Activated naive CD4-positive, alpha-beta T cell treated with anti-CD3 and anti-CD28 coated beads, Interleukin-2, amount 10 ng/mL, durations not matched to agents 7 days and 5 days (primary cell): Measurements from ENCODE around the gene FGD4.

Experiments used
- CTCF ChIA-PET: fragments of 350-600 bp; sonication (Branson Sonifier 250); formaldehyde crosslinking; loops from one replicate; lab custom pipeline; 2021; ENCODE audit warnings: antibody characterized with exemption; lab: Charles Lee
- DNase-seq: peaks from one replicate; pipeline ENCODE4 v3.0.0-alpha.2; 2020
- H3K27ac Mint-ChIP-seq: one replicate; pipeline ENCODE4 v1.8.0; 2021; ENCODE audit warnings: mild to moderate bottlenecking, moderate library complexity, mixed read lengths
- H3K27me3 Mint-ChIP-seq: one replicate; pipeline ENCODE4 v1.8.0; 2021; ENCODE audit warnings: mild to moderate bottlenecking, mixed read lengths
- H3K36me3 Mint-ChIP-seq: one replicate; pipeline ENCODE4 v1.8.0; 2021; ENCODE audit warnings: mixed read lengths
- H3K4me1 Mint-ChIP-seq: one replicate; pipeline ENCODE4 v1.8.0; 2021; ENCODE audit warnings: mixed read lengths
- H3K4me3 Mint-ChIP-seq: one replicate; pipeline ENCODE4 v1.8.0; 2021; ENCODE audit warnings: mild to moderate bottlenecking, moderate library complexity, mixed read lengths
- H3K9me3 Mint-ChIP-seq: one replicate; pipeline ENCODE4 v1.8.0; 2021; ENCODE audit warnings: mixed read lengths

The FGD4 gene

DNA sequence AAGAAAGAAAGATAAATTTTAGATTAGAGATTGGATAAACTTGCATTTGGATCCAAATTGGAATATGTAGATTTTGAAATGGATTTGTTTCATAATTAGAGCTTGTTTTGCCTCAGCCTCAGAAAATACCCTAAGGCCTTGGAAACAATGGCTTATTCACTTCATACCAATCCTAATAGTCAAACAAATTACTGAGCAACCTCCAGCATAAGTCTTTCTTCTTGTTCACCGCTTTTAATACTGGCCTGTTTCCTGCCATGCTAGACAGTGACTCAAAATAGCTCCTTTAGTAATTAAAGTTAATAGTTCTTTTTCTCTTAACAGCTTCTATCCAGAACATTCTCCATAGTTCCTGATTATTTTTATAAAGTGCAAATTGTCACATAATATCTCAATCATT lies 168.9 kb downstream of the FGD4 start:
- no peaks in the 10 kb centered on the region for H3K36me3 Mint-ChIP-seq
- no peaks in the 10 kb centered on the region for H3K9me3 Mint-ChIP-seq
- CTCF ChIA-PET = no interaction called here
- H3K4me3 Mint-ChIP-seq = no peak overlapping the region
- no peak overlapping the region for H3K27ac Mint-ChIP-seq
- H3K4me1 Mint-ChIP-seq = no peaks in the 10 kb centered on the region
- no peak for DNase-seq
- peaks cover 4% of the 10 kb centered on the region for H3K27me3 Mint-ChIP-seq

DNA sequence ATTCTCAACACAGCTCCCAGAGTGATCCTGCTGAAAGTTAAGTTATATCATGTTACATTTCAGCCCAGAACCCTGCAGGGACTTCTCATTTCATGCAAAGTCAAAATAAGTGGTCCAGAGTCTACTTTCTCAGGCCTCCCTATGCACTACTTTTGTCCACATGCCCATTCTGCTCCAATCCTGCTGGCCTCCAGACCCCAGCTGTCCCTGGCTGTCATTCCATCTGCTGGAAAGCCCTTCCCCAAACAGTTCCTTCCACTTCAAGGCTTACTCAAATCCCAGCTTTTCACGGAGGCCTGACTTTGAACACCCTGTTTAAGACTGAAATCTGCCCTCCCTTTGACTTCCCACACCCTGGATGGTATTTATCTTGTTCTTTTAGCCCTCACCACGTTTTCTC lies 169.9 kb downstream of the FGD4 start:
- Mint-ChIP-seq H3K27ac (no peak overlapping the region), H3K4me3 (no peak overlapping the region), H3K4me1 (no peaks in the 10 kb centered on the region), H3K27me3 (peaks cover 6% of the 10 kb centered on the region), H3K9me3 (no peaks in the 10 kb centered on the region), H3K36me3 (no peaks in the 10 kb centered on the region)
- CTCF ChIA-PET = no interaction called here
- DNase-seq = no peak

DNA sequence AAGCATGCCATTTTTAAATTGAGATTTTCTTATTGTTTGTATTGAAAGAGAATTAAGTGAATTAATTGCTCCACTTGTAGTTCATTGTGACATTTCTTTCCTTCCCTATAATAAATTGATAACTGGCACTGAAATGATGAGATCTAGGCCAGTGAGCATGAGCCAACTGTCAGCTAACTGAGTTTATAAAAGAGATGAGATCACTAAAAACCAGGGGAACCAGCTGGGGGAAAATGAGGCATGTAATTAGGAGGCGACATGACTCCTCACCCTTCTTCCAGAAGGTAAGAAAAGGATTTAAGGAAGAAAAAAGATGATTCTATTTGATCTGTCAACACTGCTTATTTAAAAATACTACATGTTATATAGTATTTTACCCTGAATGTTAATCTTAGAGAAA lies 175.2 kb downstream of the FGD4 start:
- H3K4me1 Mint-ChIP-seq = no peaks in the 10 kb centered on the region
- CTCF ChIA-PET = no interaction called here

DNA sequence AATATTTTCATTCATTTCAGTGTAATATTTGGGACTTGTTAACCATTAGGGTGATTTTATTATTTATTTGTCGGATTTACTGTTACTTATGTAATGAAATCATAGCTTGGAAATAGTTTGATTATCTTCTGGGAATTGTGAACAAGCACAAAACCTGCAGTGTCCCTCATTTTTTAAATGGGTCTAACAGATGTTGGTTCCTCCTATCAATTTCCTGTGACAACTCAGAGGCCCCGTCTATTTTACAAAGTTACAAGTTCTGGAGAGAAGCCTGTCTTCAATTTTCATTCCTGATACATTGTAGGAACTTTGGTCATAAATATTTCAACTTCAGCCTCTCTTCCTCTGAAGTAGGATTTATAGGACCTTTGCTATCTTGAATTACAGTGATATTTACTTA lies 178.0 kb downstream of the FGD4 start:
- H3K27ac Mint-ChIP-seq = no peak overlapping the region
- peaks cover 11% of the 10 kb centered on the region for H3K27me3 Mint-ChIP-seq
- H3K9me3 Mint-ChIP-seq = peaks cover 6% of the 10 kb centered on the region
- no peak for DNase-seq
- H3K4me1 Mint-ChIP-seq = peaks cover 3% of the 10 kb centered on the region
- CTCF ChIA-PET = no interaction called here
- H3K36me3 Mint-ChIP-seq = no peaks in the 10 kb centered on the region
- no peak overlapping the region for H3K4me3 Mint-ChIP-seq

More for the DNA sequence above, 175.2 kb downstream of the FGD4 start:
- H3K9me3 Mint-ChIP-seq = peaks cover 6% of the 10 kb centered on the region
- DNase-seq = no peak
- peaks cover 11% of the 10 kb centered on the region for H3K27me3 Mint-ChIP-seq
- H3K4me3 Mint-ChIP-seq = no peak overlapping the region
- no peak overlapping the region for H3K27ac Mint-ChIP-seq
- H3K36me3 Mint-ChIP-seq = no peaks in the 10 kb centered on the region

DNA sequence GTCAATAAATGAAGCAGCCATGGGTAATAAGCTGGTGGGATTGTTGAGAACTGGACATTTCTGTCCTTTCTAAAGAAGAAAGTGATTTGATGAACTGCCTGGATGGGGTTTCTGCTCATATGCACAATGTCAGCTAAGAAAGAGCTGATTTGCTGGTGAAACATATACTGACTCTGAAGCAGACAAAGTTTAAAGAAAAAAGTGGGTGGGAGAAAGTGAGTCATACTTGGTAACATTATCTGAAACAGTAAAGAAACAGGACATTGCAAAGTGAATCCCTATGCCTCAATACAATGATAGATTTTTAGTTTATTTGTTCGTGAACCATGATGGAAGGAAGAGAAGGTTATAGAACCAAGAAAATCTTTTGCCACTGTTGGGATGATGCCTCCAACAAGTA lies 184.2 kb downstream of the FGD4 start:
- no peaks in the 10 kb centered on the region for H3K27me3 Mint-ChIP-seq
- CTCF ChIA-PET = interaction anchor here (1.4 to 2.3 kb wide), 2 partner anchors 74 to 127 kb away, joined by 4 to 7 read pairs; no protein-coding TSS in a partner anchor
- DNase-seq = no peak
- no peak overlapping the region for H3K27ac Mint-ChIP-seq
- no peak overlapping the region for H3K4me3 Mint-ChIP-seq
- peaks cover 12% of the 10 kb centered on the region for H3K36me3 Mint-ChIP-seq
- peaks cover 27% of the 10 kb centered on the region for H3K4me1 Mint-ChIP-seq
- H3K9me3 Mint-ChIP-seq = peaks cover 4% of the 10 kb centered on the region

DNA sequence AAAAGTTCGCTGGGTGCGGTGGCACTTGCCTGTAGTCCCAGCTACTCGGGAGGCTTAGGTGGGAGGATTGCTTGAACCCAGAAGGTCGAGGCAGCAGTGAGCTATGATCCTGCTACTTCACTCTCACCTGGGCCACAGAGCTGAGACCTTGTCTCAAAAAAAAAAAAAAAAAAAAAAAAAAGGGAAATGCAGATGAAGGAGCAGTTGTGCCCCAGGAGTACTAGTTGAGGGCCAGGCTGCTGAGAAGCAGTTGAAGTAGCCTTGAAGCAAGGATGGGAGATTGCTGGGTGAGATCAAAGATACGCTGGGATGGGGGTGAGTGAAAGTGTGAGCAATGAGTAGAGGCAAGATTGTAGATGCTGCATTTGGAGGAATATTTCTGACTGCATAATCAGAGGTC lies 186.3 kb downstream of the FGD4 start:
- H3K27ac Mint-ChIP-seq = no peak overlapping the region
- peaks cover 4% of the 10 kb centered on the region for H3K9me3 Mint-ChIP-seq
- peaks cover 12% of the 10 kb centered on the region for H3K36me3 Mint-ChIP-seq
- peaks cover 46% of the 10 kb centered on the region for H3K4me1 Mint-ChIP-seq
- H3K27me3 Mint-ChIP-seq = no peaks in the 10 kb centered on the region
- H3K4me3 Mint-ChIP-seq = no peak overlapping the region
- CTCF ChIA-PET = no interaction called here
- no peak for DNase-seq

DNA sequence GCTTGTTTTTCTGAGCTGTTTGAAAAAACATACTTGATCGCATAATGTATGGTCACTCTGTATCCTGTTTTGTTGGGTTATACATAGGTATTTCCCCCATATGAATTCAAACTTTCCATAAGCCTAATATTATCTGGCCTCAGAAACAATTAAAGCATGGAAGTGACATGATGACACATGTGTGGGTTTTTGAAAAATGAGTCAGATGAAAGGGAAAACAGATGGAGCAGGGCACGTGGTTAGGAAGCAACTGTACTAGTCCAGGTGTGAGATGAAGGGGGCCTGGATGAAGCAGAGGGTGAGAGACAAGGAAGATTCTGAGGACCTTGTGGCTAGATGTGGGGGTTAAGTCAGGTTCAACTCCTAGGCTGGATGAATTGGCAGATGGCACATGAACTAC lies 187.0 kb downstream of the FGD4 start:
- Mint-ChIP-seq H3K36me3 (peaks cover 12% of the 10 kb centered on the region), H3K9me3 (peaks cover 4% of the 10 kb centered on the region), H3K27ac (no peak overlapping the region), H3K4me3 (no peak overlapping the region), H3K4me1 (peaks cover 51% of the 10 kb centered on the region), H3K27me3 (no peaks in the 10 kb centered on the region)
- DNase-seq = no peak
- CTCF ChIA-PET = no interaction called here

DNA sequence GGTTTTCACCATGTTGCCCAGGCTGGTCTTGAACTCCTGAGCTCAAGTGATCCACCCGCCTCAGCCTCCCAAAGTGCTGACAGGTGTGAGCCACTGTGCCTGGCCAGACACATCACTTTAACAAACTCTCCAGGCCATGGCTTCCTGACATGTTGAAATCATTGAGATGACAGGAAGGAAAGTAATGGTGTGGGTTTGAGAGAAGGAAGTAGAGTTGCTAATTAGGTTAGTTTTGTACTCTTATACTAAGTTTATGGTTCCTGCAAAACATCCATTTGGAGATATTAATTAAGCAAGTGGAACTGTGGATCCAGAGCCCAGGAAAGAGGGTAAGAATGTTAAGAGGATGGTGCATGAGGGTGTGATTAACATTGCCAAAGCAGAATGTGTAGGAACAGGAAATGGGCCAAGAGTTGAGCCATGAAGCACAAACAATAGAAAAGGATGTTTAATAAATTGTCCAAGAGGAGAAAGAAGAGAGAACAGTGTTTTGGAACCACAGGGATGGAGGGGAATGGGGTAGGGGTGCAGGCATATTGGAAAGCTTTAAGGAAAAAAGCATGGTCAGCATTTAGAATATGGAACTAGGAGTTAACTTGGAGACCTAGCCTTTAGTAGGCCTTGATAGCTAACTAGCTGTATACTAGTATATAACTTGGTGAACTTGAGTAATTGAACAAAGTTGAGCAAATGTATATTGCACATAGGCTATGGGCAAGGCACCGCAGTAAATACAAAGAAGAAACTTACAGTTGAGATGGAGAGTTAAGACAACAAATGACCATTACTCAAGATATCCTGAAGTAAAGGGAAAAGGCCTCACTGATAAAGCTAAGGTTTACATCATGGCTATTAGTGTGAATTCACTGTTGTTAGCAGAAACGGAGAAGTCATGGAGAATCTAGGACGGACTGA lies 188.5 kb downstream of the FGD4 start:
- Mint-ChIP-seq H3K4me3 (no peak overlapping the region), H3K36me3 (peaks cover 12% of the 10 kb centered on the region), H3K4me1 (peaks cover 48% of the 10 kb centered on the region), H3K9me3 (peaks cover 4% of the 10 kb centered on the region), H3K27ac (peak overlapping the region; percentile 93), H3K27me3 (no peaks in the 10 kb centered on the region)
- no peak for DNase-seq
- CTCF ChIA-PET = no interaction called here

DNA sequence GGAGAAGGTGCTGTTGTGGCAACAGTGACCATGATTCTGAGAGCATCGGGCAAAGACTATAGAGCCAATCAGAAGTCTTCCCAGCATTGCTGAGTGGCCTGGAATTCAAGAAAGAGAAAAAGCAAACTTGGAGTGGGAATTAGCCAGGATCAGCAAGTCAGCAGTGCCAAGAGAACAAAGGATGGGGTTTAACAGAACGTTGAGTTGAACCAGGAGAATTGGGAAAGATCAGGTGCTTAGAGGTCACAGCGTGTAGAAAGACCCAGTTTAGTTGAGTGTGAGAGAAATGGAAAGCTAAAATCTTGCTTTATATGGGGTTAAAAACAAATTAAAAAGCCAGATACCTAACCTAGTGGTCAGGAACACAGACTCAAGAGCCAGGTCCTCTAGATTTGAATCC lies 189.2 kb downstream of the FGD4 start:
- Mint-ChIP-seq H3K4me3 (no peak overlapping the region), H3K27ac (peak overlapping the region; percentile 93), H3K9me3 (peaks cover 4% of the 10 kb centered on the region), H3K36me3 (peaks cover 12% of the 10 kb centered on the region), H3K4me1 (peaks cover 46% of the 10 kb centered on the region), H3K27me3 (no peaks in the 10 kb centered on the region)
- DNase-seq = no peak
- CTCF ChIA-PET = interaction anchor here (1.3 kb wide), 1 partner anchor 132 kb away, joined by 4 read pairs; no protein-coding TSS in a partner anchor

DNA sequence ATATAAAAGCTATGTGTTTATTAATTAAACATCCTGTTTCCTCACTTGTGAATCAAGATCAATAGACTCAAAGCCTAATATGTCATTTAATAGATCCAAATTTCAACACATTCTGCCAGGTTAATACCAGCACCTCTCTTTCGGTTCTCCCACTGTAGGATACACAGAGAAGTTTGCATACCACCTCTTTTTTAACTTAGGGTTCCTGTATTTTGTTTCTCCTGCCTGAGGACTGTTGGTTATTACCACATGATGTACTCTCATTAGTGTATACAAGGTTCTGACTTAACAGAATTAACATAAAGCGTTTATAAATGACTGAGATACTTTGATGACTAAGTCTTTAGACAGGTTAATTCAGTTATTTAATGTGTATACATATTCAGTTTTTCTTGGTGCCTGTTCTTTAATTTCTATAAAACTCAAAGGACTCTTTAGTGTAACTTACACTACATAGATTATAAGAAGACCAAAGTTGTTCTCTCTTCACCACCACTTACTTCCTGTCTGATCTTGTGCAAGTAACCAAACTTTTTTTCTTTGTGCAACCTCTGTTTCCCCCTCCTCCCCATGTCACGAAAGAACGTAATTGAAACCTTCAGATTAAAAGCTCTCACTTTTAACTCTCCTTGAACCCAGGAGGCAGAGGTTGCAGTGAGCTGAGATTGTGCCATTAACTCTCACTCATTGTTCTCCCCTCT lies 190.0 kb downstream of the FGD4 start:
- peak; percentile 38 for DNase-seq
- H3K4me3 Mint-ChIP-seq = peak overlapping the region; percentile 0
- H3K9me3 Mint-ChIP-seq = peaks cover 4% of the 10 kb centered on the region
- CTCF ChIA-PET = interaction anchor here (0.8 to 2.6 kb wide), 4 partner anchors 68 to 167 kb away, joined by 3 to 7 read pairs (median 4); partner anchors contain the start of gene YARS2
- peaks cover 45% of the 10 kb centered on the region for H3K4me1 Mint-ChIP-seq
- H3K27me3 Mint-ChIP-seq = no peaks in the 10 kb centered on the region
- peaks cover 12% of the 10 kb centered on the region for H3K36me3 Mint-ChIP-seq
- H3K27ac Mint-ChIP-seq = peak overlapping the region; percentile 93

DNA sequence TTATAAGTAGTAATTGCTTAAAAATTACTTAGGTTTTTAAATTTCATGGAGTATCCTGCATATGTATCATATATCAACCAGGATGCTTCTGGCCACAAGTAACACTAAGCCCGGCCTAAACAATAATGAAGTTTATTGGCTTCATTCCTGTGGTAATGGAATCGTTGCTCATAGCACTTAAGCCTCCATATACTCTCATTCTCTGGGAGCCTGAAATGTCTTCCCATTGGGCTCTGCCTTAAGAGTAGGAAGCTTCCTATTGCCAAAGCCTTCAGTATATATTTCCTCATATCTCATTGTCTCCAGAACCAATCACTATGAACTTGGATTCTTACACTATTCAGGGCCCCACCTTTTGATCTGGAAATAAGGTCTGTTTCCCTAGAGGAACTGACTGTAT lies 195.9 kb downstream of the FGD4 start:
- no peaks in the 10 kb centered on the region for H3K27me3 Mint-ChIP-seq
- H3K4me1 Mint-ChIP-seq = peaks cover 8% of the 10 kb centered on the region
- H3K9me3 Mint-ChIP-seq = no peaks in the 10 kb centered on the region
- no peak overlapping the region for H3K4me3 Mint-ChIP-seq
- no peak overlapping the region for H3K27ac Mint-ChIP-seq
- H3K36me3 Mint-ChIP-seq = no peaks in the 10 kb centered on the region
- CTCF ChIA-PET = no interaction called here
- no peak for DNase-seq

DNA sequence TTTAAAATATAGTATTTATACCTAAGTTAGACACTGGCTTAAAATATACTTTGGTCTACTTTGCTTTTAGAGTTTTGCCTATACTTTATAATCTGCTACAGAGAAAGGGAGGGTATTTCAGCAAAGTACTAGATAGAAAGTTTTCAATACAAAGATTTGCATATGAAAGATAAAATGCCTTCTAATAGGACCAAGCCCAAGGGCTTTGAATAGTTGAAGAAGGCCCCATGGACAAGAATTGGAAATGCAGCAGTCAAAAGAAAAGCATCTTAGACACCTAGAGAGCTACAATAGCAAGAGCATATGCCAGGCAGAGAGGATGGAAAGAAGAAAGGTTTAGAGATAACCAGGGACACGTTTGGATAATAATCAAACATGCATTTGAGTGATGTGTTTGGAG lies 196.7 kb downstream of the FGD4 start:
- peaks cover under 1% of the 10 kb centered on the region for H3K4me1 Mint-ChIP-seq
- no peaks in the 10 kb centered on the region for H3K9me3 Mint-ChIP-seq
- H3K27me3 Mint-ChIP-seq = no peaks in the 10 kb centered on the region
- no peak for DNase-seq
- H3K4me3 Mint-ChIP-seq = no peak overlapping the region
- CTCF ChIA-PET = no interaction called here
- no peak overlapping the region for H3K27ac Mint-ChIP-seq
- no peaks in the 10 kb centered on the region for H3K36me3 Mint-ChIP-seq

DNA sequence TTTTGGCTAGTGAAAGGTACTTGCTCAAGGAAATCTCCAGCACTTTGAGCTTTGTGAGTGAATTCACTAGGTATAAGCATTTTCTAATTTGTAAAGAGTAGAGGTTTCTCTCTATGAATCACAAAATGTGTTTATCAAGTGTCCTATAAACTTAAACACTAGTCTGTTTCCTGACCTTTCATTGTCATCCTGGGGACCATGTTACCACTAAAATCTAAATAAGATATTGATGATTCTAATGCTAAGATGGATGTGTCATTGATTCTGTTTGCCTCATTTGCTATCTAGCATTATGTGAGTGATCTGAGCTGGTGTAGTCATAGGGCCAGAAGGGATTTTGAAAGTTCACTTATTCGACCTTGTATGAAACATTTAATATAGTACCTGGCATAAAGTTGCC lies 199.3 kb downstream of the FGD4 start:
- Mint-ChIP-seq H3K4me3 (no peak overlapping the region), H3K27me3 (no peaks in the 10 kb centered on the region), H3K4me1 (peaks cover 7% of the 10 kb centered on the region), H3K27ac (no peak overlapping the region), H3K36me3 (no peaks in the 10 kb centered on the region), H3K9me3 (no peaks in the 10 kb centered on the region)
- DNase-seq = no peak
- CTCF ChIA-PET = no interaction called here

DNA sequence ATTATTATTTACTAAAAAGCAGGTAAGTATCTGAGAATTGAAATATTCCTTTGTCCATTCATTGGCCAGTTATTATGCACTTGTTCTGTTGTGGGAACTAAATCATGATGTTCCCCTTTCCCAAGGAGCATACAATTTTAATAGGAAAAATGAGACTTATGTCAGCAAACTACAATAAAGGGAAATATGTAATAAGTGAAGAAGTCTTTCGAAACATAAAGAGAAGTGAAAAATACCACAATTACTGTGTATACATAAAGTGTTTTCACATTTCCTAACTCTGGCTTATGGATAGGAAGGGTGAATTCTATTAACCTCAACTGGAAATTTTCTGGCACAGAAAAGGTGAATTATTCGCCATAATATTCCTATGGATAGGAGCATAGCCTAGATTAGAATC lies 201.3 kb downstream of the FGD4 start:
- no peaks in the 10 kb centered on the region for H3K9me3 Mint-ChIP-seq
- no peaks in the 10 kb centered on the region for H3K36me3 Mint-ChIP-seq
- no peaks in the 10 kb centered on the region for H3K27me3 Mint-ChIP-seq
- no peak overlapping the region for H3K27ac Mint-ChIP-seq
- no peak overlapping the region for H3K4me3 Mint-ChIP-seq
- CTCF ChIA-PET = no interaction called here
- peaks cover 21% of the 10 kb centered on the region for H3K4me1 Mint-ChIP-seq
- DNase-seq = no peak
